HCT116 (cell line): ENCODE results near the gene STK16. TPM values are rescaled to one million over a fixed set of nuclear protein-coding genes. Genes with fewer than 3 reads are reported as not detected.

Experiments used
- ATAC-seq: fragments of 200-7000 bp; cut with Tn5 transposase; 2 replicates; pipeline ENCODE4 v1.9.1; 2020; ENCODE audit warnings: mild to moderate bottlenecking, moderate library complexity
- BruUV-seq: library from RNA; stranded (reverse); fragments of 400-500 nt; replicated peaks from 2 replicates; lab custom pipeline; 2021; lab: Mats Ljungman, UMichigan
- CTCF ChIA-PET: fragments of 300-600 bp; sonication (Branson Sonifier 250); formaldehyde crosslinking; loops from one replicate; lab custom pipeline; 2021; ENCODE audit warnings: antibody characterized with exemption; lab: Charles Lee
- POLR2A ChIA-PET: fragments of 300-600, 350-600 bp; sonication (Branson Sonifier 250); formaldehyde crosslinking; loops from one replicate; lab custom pipeline; 2021; ENCODE audit warnings: antibody characterized with exemption; lab: Charles Lee
- RAD21 ChIA-PET, 2 experiments: fragments of 300-600 bp; sonication (Branson Sonifier 250); formaldehyde crosslinking; loops; one replicate each; lab custom pipeline; 2023; ENCODE audit warnings: low total read pairs in 2 of 2; ENCODE audit not compliant: uncharacterized antibody in 2 of 2, unreplicated experiment in 2 of 2, low non-redundant PET in 1 of 2; lab: Charles Lee
- DNase-seq: peaks from one replicate; pipeline ENCODE4 v3.0.0-alpha.2; 2010; ENCODE audit warnings: low read depth, low spot score
- H2AFZ ChIP-seq: fragments of 200-600 bp; shearing (Covaris generic), sonication (generic); 2 replicates; pipeline ENCODE4 v1.6.1; 2017; ENCODE audit warnings: low read depth, mixed run types, mixed read lengths, antibody characterized with exemption, low read length; ENCODE audit not compliant: poor library complexity, severe bottlenecking
- H3K27ac ChIP-seq: 2 replicates; pipeline ENCODE4 v1.5.1; 2012; ENCODE audit warnings: low read depth, low read length
- H3K27me3 ChIP-seq: fragments of 200-600 bp; sonication (generic); 2 replicates; pipeline ENCODE4 v1.6.1; 2016; ENCODE audit warnings: mixed run types, low read length, mixed read lengths; ENCODE audit not compliant: insufficient read depth
- H3K36me3 ChIP-seq, 2 experiments: fragments of 200-500 bp in 1 of 2; fragments of 200-600 bp in 1 of 2; sonication (Bioruptor generic) in 1 of 2; sonication (generic) in 1 of 2; 2 replicates each; pipeline versions ENCODE4 v1.5.1 to v1.6.1; 2014 to 2016; ENCODE audit warnings: low read length in 2 of 2, inconsistent platforms in 1 of 2, mixed read lengths in 1 of 2, mixed run types in 1 of 2; ENCODE audit not compliant: insufficient read depth in 2 of 2, control insufficient read depth in 1 of 2
- H3K4me1 ChIP-seq, 2 experiments: fragments of 200-600 bp in 1 of 2; sonication (generic) in 1 of 2; 2 replicates each; pipeline versions ENCODE4 v1.5.1 to v1.6.1; 2012 to 2017; ENCODE audit warnings: low read length in 2 of 2, inconsistent platforms in 1 of 2, mild to moderate bottlenecking in 1 of 2, mixed read lengths in 1 of 2, mixed run types in 1 of 2, moderate library complexity in 1 of 2; ENCODE audit not compliant: insufficient read depth in 2 of 2, control insufficient read depth in 1 of 2
- H3K4me2 ChIP-seq: fragments of 200-600 bp; sonication (generic); 2 replicates; pipeline ENCODE4 v1.6.1; 2017; ENCODE audit warnings: mixed run types, low read length, mixed read lengths
- H3K4me3 ChIP-seq, 2 experiments: fragments of 200-600 bp in 1 of 2; sonication (generic) in 1 of 2; replicated peaks in 1 of 2; 2 replicates each; pipeline ENCODE4 v1.5.1; 2011 to 2016; ENCODE audit warnings: low read length in 2 of 2, control low read depth in 1 of 2, low read depth in 1 of 2, mild to moderate bottlenecking in 1 of 2, mixed read lengths in 1 of 2, mixed run types in 1 of 2
- H3K79me2 ChIP-seq: fragments of 200-600 bp; sonication (generic); 2 replicates; pipeline ENCODE4 v1.6.1; 2017; ENCODE audit warnings: mild to moderate bottlenecking, mixed run types, low read length, moderate library complexity, mixed read lengths; ENCODE audit not compliant: insufficient read depth
- H3K9ac ChIP-seq: fragments of 200-600 bp; sonication (generic); 2 replicates; pipeline ENCODE4 v1.6.1; 2016; ENCODE audit warnings: low read length, mixed read lengths
- H3K9me2 ChIP-seq: fragments of 200-600 bp; sonication (generic), shearing (Covaris generic); 2 replicates; pipeline ENCODE4 v1.6.1; 2017; ENCODE audit warnings: mixed run types, mild to moderate bottlenecking, moderate library complexity; ENCODE audit not compliant: insufficient read depth
- H3K9me3 ChIP-seq, 2 experiments: fragments of 200-500 bp in 1 of 2; fragments of 200-600 bp in 1 of 2; sonication (Bioruptor generic) in 1 of 2; sonication (generic) in 1 of 2; 2 replicates each; pipeline ENCODE4 v1.6.1; 2014 to 2017; ENCODE audit warnings: low read length in 2 of 2, mixed read lengths in 2 of 2, inconsistent platforms in 1 of 2, low read depth in 1 of 2, mild to moderate bottlenecking in 1 of 2, mixed run types in 1 of 2, moderate library complexity in 1 of 2; ENCODE audit not compliant: control insufficient read depth in 1 of 2, insufficient read depth in 1 of 2
- H4K20me1 ChIP-seq: fragments of 200-600 bp; sonication (generic), shearing (Covaris generic); 2 replicates; pipeline ENCODE4 v1.6.1; 2017; ENCODE audit warnings: mixed run types, mild to moderate bottlenecking, moderate library complexity; ENCODE audit not compliant: insufficient read depth
- CEBPB ChIP-seq: IDR thresholded peaks from 2 replicates; pipeline ENCODE4 v1.6.1; 2012; ENCODE audit warnings: low read depth
- EGR1 ChIP-seq: IDR thresholded peaks from 2 replicates; pipeline ENCODE4 v1.6.1; 2012; ENCODE audit warnings: low read depth
- ELF1 ChIP-seq: IDR thresholded peaks from 2 replicates; pipeline ENCODE4 v1.6.1; 2012; ENCODE audit warnings: low read depth, borderline replicate concordance
- EZH2 ChIP-seq: fragments of 200-600 bp; sonication (generic); IDR thresholded peaks from 2 replicates; pipeline ENCODE4 v1.6.1; 2017; ENCODE audit warnings: antibody characterized with exemption, mixed run types
- FOSL1 ChIP-seq: IDR thresholded peaks from 2 replicates; pipeline ENCODE4 v1.6.1; 2012; ENCODE audit warnings: low read depth
- JUND ChIP-seq: IDR thresholded peaks from 2 replicates; pipeline ENCODE4 v1.6.1; 2012
- POLR2AphosphoS5 ChIP-seq: IDR thresholded peaks from 2 replicates; pipeline ENCODE4 v1.6.1; 2011; ENCODE audit warnings: mild to moderate bottlenecking, low read depth, low read length, moderate library complexity
- RAD21 ChIP-seq: IDR thresholded peaks from 2 replicates; pipeline ENCODE4 v1.6.1; 2012; ENCODE audit warnings: low read depth, mild to moderate bottlenecking
- SIN3A ChIP-seq: IDR thresholded peaks from 2 replicates; pipeline ENCODE4 v1.6.1; 2012; ENCODE audit warnings: low read depth
- SP1 ChIP-seq: IDR thresholded peaks from 2 replicates; pipeline ENCODE4 v1.6.1; 2012; ENCODE audit warnings: low read depth
- SRF ChIP-seq: IDR thresholded peaks from 2 replicates; pipeline ENCODE4 v1.6.1; 2012; ENCODE audit warnings: low read depth
- TCF7L2 ChIP-seq: IDR thresholded peaks from 2 replicates; pipeline ENCODE4 v1.7.0; 2011; ENCODE audit warnings: borderline replicate concordance, inconsistent platforms; ENCODE audit not compliant: insufficient read depth, insufficient read length; ENCODE audit errors: extremely low read depth
- YY1 ChIP-seq: IDR thresholded peaks from 2 replicates; pipeline ENCODE4 v1.6.1; 2011; ENCODE audit warnings: low read length, low read depth, moderate library complexity, mild to moderate bottlenecking; ENCODE audit not compliant: insufficient replicate concordance; ENCODE audit errors: extremely low read depth
- ZFX ChIP-seq: fragments of 450-650 bp; IDR thresholded peaks from 2 replicates; pipeline ENCODE4 v1.6.1; 2017
- ZNF274 ChIP-seq: fragments of 200-500 bp; sonication (Bioruptor generic); IDR thresholded peaks from 2 replicates; pipeline ENCODE4 v1.6.1; 2014; ENCODE audit warnings: mild to moderate bottlenecking, low read depth, low read length, inconsistent platforms
- intact Hi-C: fragments of 100-400 bp; cut with micrococcal nuclease; formaldehyde crosslinking; loops from 2 replicates; pipeline ENCODE4 v1.10.0; 2022
- total RNA-seq: library from RNA; stranded (reverse); gene quantifications from one replicate; pipeline ENCODE4 v1.2.1, GENCODE V29; 2021; ENCODE audit not compliant: unreplicated experiment
- TF ChIP-seq, protein P1 (sequence below), 3 experiments: fragments of 200-600 bp in 1 of 3; sonication (generic) in 1 of 3; IDR thresholded peaks in 2 of 3; conservative IDR thresholded peaks in 1 of 3; 2 replicates each; pipeline ENCODE4 v1.5.1; 2012 to 2017; ENCODE audit warnings: low read depth in 2 of 3, low read length in 2 of 3, antibody characterized with exemption in 1 of 3, borderline replicate concordance in 1 of 3, control low read depth in 1 of 3, mild to moderate bottlenecking in 1 of 3, mixed read lengths in 1 of 3, mixed run types in 1 of 3, moderate library complexity in 1 of 3; ENCODE audit not compliant: insufficient read depth in 1 of 3
- TF ChIP-seq, protein P2 (sequence below): IDR thresholded peaks from 2 replicates; pipeline ENCODE4 v1.6.1; 2011; ENCODE audit warnings: mild to moderate bottlenecking, low read length, moderate library complexity; ENCODE audit not compliant: insufficient replicate concordance; ENCODE audit errors: extremely low read depth
- TF ChIP-seq, protein P3 (sequence below): IDR thresholded peaks from 2 replicates; pipeline ENCODE4 v1.6.1; 2012; ENCODE audit warnings: low read depth

STK16 gene
- total RNA-seq, 1 experiment from 2014 or later, result 31.4 TPM

DNA sequence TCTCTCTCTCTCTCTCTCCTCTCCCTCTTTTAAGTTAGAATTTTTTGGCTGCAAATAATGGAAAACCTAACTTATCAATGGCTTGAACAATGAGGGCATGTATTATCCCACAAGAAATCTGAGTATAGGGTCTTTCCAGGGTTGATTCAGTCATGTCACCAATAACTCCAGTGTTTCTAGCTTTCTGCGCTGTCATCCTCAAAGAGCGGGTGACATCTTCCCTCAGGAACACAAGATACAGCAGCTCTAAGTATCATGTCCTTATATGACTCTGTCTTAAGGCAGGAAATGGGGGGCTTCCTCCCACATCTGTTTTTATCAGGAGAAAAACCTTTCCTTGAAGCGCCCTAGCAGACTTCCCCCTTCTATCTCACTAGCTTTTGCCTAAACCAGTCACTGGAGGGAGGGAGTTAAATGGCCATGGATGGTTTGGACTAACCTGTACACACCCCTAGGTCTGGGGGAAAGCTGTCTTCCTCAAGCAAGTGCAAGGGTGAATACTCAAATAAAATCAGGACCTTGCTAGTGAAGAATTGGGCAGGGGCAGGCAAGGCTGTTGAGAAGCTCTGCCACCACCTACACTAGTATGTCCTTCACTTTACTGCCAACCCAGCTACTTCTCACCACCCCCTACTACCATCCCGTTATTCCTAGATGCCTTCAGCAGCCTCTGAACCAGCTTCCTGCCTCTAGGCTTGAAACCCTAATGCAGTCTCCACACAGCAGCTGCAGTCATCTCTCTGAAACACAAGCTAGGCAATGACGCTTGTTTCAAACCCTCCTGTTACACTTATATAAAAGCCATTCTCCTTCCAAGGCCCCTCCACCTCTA is 16.0 kb downstream of the STK16 start (continued):
- no peak for TF ChIP-seq JUND

DNA sequence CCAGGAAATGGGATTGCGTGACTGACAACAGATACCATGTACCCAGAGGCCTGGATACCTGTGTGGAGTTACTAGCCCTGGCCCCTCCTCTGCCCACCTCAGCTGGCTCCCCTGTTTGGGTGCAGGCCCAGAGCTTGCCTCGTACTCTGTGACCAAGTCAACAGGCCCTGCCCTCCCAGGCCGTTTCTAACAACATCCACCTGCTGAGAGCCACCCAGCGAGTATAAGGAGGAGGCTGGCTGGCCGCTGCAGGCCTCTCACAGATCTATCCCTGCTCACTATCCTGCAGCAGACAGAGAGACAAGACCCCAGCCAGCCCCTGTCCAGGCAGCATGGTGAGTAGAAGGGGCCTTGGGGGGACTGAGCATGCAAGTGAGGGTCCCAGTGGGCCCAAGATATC is 21.0 kb downstream of the STK16 start:
- TF ChIP-seq SIN3A (no peak), RAD21 (no peak), EZH2 (no peak), FOSL1 (no peak), EGR1 (no peak), JUND (no peak), ZFX (no peak), POLR2AphosphoS5 (no peak), ELF1 (no peak), TCF7L2 (no peak), CEBPB (no peak), YY1 (no peak), ZNF274 (no peak), SRF (no peak), SP1 (no peak)
- TF ChIP-seq, protein P1, sequence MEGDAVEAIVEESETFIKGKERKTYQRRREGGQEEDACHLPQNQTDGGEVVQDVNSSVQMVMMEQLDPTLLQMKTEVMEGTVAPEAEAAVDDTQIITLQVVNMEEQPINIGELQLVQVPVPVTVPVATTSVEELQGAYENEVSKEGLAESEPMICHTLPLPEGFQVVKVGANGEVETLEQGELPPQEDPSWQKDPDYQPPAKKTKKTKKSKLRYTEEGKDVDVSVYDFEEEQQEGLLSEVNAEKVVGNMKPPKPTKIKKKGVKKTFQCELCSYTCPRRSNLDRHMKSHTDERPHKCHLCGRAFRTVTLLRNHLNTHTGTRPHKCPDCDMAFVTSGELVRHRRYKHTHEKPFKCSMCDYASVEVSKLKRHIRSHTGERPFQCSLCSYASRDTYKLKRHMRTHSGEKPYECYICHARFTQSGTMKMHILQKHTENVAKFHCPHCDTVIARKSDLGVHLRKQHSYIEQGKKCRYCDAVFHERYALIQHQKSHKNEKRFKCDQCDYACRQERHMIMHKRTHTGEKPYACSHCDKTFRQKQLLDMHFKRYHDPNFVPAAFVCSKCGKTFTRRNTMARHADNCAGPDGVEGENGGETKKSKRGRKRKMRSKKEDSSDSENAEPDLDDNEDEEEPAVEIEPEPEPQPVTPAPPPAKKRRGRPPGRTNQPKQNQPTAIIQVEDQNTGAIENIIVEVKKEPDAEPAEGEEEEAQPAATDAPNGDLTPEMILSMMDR (IDR thresholded peaks at IDR 0.05 in 2 of 3, conservative IDR thresholded peaks at IDR 0.05 in 1 of 3; ENCODE audit: borderline replicate concordance in 1 of 3, insufficient read depth in 1 of 3, low read depth in 2 of 3, low read length in 2 of 3), result no peak
- TF ChIP-seq, protein P2, sequence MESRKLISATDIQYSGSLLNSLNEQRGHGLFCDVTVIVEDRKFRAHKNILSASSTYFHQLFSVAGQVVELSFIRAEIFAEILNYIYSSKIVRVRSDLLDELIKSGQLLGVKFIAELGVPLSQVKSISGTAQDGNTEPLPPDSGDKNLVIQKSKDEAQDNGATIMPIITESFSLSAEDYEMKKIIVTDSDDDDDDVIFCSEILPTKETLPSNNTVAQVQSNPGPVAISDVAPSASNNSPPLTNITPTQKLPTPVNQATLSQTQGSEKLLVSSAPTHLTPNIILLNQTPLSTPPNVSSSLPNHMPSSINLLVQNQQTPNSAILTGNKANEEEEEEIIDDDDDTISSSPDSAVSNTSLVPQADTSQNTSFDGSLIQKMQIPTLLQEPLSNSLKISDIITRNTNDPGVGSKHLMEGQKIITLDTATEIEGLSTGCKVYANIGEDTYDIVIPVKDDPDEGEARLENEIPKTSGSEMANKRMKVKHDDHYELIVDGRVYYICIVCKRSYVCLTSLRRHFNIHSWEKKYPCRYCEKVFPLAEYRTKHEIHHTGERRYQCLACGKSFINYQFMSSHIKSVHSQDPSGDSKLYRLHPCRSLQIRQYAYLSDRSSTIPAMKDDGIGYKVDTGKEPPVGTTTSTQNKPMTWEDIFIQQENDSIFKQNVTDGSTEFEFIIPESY, result no peak
- TF ChIP-seq, protein P3, sequence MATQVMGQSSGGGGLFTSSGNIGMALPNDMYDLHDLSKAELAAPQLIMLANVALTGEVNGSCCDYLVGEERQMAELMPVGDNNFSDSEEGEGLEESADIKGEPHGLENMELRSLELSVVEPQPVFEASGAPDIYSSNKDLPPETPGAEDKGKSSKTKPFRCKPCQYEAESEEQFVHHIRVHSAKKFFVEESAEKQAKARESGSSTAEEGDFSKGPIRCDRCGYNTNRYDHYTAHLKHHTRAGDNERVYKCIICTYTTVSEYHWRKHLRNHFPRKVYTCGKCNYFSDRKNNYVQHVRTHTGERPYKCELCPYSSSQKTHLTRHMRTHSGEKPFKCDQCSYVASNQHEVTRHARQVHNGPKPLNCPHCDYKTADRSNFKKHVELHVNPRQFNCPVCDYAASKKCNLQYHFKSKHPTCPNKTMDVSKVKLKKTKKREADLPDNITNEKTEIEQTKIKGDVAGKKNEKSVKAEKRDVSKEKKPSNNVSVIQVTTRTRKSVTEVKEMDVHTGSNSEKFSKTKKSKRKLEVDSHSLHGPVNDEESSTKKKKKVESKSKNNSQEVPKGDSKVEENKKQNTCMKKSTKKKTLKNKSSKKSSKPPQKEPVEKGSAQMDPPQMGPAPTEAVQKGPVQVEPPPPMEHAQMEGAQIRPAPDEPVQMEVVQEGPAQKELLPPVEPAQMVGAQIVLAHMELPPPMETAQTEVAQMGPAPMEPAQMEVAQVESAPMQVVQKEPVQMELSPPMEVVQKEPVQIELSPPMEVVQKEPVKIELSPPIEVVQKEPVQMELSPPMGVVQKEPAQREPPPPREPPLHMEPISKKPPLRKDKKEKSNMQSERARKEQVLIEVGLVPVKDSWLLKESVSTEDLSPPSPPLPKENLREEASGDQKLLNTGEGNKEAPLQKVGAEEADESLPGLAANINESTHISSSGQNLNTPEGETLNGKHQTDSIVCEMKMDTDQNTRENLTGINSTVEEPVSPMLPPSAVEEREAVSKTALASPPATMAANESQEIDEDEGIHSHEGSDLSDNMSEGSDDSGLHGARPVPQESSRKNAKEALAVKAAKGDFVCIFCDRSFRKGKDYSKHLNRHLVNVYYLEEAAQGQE, result no peak
- TF ChIP-seq, all 23 proteins: peak for 0
- POLR2A ChIA-PET, result no interaction called here
- Histone ChIP-seq H3K27me3 (peaks cover 1% of the 10 kb centered on the region; the same call in 1 of the 2 replicates), H3K79me2 (no peaks in the 10 kb centered on the region), H2AFZ (no peak overlapping the region), H3K9ac (no peak overlapping the region), H3K9me2 (no peaks in the 10 kb centered on the region), H3K9me3 (no peaks in the 10 kb centered on the region), H3K4me1 (no peaks in the 10 kb centered on the region; a peak in 1 of 4 replicates), H3K4me2 (no peak overlapping the region), H3K27ac (no peak overlapping the region), H3K36me3 (no peaks in the 10 kb centered on the region), H3K4me3 (no peak overlapping the region), H4K20me1 (no peaks in the 10 kb centered on the region)
- RAD21 ChIA-PET, result no interaction called here
- intact Hi-C loops, result no loop called here
- no peak for ATAC-seq
- DNase-seq, result no peak
- no TSS peak for BruUV-seq
- CTCF ChIA-PET, result interaction anchor here (1.4 kb wide), 1 partner anchor 29 kb away, joined by 4 read pairs; no protein-coding TSS in a partner anchor
